ENCODE results near the gene JMJD6.

DNA sequence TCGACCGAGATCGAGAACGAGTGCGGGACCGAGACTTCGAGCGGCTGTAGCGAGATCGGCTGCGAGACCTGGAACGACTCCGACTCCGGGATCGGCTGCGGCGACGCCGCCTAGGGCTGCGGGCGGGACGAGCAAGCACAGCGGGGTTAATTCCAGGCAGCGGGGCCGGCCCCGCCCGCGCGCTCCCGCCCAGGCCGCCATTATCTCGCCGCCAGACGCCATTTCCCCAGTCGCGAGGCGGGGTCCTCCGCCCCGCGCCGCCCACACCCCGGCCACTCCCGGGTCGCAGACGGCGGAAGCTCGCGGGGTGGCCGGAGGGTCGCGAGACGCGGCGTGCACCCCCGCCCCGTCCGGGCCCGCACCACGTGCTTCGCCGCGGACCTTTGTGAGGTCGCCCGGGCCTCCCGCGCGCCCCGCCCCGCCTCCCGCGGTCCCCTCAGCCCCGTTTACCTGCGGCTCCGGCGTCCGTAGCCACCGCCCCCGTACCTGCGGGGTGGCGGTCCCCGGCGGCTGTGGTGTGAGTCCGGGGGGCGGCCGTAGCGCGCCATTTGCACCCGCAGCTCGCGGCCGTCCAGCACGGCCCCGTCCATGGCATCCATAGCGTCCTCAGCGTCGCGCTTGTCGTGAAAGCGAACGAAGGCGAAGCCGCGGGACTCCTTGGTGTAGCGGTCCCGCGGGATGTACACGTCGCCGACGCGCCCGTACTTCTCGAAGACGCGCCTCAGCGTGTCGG, 10.1 kb upstream of the JMJD6 start:
- TF ChIP-seq, protein P1, sequence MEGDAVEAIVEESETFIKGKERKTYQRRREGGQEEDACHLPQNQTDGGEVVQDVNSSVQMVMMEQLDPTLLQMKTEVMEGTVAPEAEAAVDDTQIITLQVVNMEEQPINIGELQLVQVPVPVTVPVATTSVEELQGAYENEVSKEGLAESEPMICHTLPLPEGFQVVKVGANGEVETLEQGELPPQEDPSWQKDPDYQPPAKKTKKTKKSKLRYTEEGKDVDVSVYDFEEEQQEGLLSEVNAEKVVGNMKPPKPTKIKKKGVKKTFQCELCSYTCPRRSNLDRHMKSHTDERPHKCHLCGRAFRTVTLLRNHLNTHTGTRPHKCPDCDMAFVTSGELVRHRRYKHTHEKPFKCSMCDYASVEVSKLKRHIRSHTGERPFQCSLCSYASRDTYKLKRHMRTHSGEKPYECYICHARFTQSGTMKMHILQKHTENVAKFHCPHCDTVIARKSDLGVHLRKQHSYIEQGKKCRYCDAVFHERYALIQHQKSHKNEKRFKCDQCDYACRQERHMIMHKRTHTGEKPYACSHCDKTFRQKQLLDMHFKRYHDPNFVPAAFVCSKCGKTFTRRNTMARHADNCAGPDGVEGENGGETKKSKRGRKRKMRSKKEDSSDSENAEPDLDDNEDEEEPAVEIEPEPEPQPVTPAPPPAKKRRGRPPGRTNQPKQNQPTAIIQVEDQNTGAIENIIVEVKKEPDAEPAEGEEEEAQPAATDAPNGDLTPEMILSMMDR (optimal IDR thresholded peaks at IDR 0.05 in 1 of 3, IDR thresholded peaks at IDR 0.05 in 1 of 3, conservative IDR thresholded peaks at IDR 0.05 in 1 of 3; ENCODE audit: extremely low read depth in 1 of 3, insufficient read depth in 2 of 3, low read length in 3 of 3), result peak in 2 of 3 experiments; percentile 7 to 18
- TF ChIP-seq EZH2 (IDR thresholded peaks at IDR 0.05; ENCODE audit: low read length), result no peak
